Measurements from ENCODE around the gene ASF1A. TPM values are rescaled to one million over a fixed set of nuclear protein-coding genes. Genes with fewer than 3 reads are reported as not detected.

The ASF1A gene
- total RNA-seq, 2 donors from 2014 or later = 14.4 to 17.1 TPM

DNA sequence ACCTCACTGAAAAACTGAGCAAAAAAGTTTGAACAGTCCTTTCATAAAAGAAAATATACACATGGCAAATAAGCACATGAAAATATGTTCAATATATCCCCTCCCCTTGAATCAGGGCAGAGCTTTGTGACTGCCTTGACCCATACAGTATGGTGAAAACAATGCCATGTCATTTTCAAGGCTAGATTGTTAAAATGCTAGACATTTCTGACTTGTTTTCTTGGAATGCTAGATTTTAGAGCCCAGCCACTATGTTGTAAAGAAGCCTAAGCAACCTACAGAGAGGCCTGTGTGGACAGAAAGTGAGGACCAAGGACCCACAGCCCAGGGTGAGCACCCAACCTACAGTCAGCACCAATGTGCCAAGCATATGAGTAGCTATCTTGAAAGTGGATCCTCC lies 17.1 kb upstream of the ASF1A start:
- no peak for DNase-seq
- ATAC-seq = no peak
- intact Hi-C loops (cut with DNase I, micrococcal nuclease) = no loop called here

DNA sequence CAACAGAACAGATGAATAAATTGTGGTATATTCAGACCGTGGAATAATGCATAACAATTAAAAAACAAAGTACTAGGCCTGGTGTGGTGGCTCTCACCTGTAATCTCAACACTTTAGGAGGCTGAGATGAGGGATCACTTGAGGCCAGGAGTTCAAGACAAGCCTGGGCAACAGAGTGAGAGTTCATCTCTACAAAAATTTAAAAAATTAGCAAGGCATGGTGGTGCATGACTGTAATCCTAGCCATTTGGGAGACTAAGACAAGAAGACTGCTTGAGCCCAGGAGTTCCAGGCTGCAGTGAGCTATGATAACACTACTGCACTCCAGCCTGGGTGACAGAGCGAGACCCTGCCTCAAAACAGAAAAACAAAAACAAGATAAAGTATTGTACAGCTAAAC lies 16.1 kb upstream of the ASF1A start:
- no peak for ATAC-seq
- DNase-seq = no peak
- intact Hi-C loops (cut with DNase I, micrococcal nuclease) = no loop called here

DNA sequence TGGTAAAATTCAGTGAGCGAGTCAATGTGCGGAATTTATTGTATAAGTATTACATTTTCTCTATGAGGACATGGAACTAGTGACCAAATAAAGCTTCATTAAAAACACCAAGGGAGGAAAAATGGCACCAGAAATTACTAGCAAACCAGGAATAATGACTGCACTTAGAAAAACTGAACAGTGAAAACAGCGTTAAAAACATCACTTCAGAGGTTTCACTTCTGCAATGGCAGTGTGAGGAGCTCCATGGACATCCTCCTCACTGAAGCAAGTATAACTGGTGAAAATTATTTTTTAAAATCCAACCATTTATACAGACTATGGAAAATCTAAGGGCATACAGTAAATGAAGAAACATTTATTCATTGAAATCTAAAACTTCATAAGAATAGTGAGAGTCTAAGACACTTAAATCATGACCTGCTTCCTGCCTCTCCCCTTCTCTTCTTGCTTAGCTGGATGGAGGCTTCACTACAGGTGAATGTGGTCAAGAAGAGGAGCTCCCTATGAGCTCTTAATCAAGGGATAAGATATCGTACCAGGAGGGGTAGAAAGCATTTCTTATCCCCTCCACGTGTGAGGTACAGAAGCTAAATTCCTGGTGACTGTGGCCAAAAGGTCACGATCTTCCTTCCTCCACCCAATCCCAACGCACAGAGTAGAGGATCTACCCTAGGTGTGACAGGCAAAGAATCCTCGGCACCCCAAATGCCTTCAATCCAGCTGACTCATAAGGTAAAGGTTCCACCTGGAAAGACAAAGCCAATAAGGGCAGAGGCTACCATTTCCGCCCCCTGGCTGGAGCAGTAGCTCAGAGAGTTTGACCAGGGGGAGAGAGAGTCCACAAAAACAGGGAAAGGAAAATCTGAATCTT lies 12.3 kb upstream of the ASF1A start:
- intact Hi-C loops (cut with DNase I, micrococcal nuclease) = no loop called here
- ATAC-seq = no peak

DNA sequence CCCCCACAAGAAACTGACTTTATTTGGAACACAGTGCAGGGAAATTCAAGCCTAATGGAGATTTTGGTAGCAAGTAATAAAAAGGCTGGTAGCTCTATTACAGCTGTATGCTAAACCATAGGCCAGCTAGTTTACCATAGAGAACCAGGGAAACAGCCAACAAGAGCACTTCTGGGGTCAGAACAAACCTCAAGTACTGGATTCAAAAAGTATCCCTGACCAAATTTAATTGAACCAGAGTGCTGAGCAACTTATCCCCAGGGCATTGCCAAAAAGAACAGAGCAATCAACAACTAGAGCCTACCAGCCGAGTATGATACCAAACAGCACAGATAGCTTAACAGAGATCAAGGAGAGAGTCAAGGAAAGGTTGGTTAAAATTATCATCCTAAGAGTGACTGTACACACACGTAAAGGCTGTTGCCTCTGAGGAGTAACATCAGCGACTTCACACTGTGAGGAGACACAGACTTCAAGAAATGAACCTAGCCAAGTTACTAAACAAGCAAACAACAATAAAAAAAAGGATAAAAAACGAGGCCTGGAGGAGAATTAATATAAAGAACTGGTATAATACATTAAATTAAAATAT lies 11.5 kb upstream of the ASF1A start:
- intact Hi-C loops (cut with DNase I, micrococcal nuclease) = no loop called here
- DNase-seq (no peak), ATAC-seq (no peak)

More for the DNA sequence above, 12.3 kb upstream of the ASF1A start:
- no peak for DNase-seq

DNA sequence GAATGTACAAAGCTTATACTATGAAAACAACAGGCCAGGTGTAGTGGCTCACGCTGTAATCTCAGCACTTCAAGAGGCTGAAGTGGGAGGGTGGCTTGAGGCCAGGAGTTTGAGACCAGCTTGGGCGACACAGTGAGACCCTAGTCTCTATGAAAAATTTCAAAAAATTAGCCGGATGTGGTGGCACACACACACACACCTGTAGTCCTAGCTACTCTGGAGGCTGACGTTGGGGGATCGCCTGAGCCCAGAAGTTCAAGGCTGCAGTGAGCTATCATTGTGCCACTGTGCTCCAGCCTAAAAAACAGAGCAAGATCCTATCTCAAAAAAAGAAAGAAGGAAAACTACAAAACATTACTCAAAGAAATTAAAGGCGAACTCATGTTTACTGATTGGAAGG lies 7.3 kb upstream of the ASF1A start:
- DNase-seq (no peak), ATAC-seq (no peak)
- intact Hi-C loops (cut with DNase I, micrococcal nuclease) = no loop called here

DNA sequence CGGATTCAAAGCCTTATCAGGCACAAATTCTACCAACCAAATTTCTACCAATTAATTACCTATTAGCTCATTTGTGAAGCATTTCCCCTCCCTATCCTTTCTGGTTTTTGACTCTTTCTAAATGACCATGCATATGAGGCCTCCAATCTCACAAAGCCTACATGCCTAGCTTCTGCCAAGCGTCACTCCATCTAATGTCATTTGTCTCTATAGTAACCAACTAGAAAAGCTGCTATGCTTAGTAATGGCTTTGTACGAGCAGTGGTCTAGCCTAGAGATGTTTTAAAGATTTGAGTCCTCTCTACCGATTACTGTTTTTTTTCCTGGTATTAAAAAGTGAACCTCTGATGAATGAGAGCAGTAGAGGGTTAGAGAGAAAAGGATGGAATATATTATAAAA lies 4.8 kb upstream of the ASF1A start:
- intact Hi-C loops (cut with DNase I, micrococcal nuclease) = no loop called here
- DNase-seq (no peak), ATAC-seq (no peak)

DNA sequence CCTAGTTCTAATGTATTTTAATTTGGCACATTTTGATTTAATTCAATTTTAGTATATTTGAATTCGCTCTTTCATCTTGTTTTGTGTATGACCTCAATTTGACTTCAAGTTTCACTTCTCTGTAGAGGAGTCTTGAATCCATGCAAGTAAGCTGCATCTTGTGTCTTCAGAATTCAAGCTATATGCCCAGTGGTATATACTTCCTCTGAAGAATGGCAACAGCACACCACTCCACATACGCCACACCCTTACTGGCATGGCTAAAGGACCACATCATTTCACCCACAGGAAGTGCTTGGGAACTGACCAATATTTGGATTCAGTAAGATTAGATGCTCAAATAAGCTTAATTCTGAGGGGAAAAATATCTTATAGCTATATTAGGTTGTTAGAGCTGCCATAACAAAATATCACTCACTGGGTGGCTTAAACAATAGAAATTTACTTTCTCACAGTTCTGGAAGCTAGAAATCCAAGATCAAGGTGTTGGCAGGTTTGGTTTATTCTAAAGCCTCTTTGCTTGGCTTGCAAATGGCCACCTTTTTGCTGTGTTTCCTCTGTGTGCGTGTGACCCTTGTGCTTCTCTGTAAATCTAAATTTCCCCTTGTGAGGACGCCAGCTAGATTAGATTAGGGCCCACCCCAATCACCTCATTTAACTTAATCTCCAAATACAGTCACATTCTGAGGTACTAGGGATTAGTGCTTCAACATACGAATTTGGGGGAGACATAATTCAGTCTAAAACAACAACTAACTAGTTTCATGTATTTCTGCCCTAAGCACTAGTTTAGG lies 2.8 kb upstream of the ASF1A start:
- intact Hi-C loops (cut with DNase I, micrococcal nuclease) = no loop called here
- no peak for DNase-seq
- no peak for ATAC-seq

DNA sequence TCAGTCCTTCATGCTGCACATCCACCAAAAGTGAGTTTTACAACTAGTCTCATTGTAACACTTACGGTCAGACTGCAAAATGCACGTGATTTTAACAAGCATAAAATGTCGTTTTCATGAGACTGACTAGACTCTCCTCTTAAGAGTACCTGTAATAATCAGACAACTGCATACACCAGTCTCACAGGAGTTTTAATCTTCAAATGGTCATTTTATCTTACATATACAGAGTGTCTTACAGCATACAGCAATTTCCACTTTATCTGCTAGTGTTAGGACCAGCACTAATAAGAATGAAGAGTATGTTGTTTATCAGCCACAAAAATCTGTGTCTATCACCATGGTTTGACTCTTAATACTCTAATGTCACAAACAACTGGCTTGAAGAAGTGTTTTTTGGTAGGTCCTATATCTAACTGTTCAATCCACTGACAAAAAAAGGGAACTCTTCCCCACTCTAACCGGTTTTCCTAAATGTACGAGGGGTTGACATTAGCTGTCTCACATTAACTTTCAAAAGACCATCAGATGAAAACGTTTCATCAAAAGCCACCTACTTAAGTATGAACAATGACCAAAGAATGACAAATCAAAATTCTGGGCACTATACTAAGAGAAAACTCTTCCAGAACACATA lies 1.5 kb upstream of the ASF1A start:
- intact Hi-C loops (cut with DNase I, micrococcal nuclease) = no loop called here
- ATAC-seq (no peak), DNase-seq (no peak)

DNA sequence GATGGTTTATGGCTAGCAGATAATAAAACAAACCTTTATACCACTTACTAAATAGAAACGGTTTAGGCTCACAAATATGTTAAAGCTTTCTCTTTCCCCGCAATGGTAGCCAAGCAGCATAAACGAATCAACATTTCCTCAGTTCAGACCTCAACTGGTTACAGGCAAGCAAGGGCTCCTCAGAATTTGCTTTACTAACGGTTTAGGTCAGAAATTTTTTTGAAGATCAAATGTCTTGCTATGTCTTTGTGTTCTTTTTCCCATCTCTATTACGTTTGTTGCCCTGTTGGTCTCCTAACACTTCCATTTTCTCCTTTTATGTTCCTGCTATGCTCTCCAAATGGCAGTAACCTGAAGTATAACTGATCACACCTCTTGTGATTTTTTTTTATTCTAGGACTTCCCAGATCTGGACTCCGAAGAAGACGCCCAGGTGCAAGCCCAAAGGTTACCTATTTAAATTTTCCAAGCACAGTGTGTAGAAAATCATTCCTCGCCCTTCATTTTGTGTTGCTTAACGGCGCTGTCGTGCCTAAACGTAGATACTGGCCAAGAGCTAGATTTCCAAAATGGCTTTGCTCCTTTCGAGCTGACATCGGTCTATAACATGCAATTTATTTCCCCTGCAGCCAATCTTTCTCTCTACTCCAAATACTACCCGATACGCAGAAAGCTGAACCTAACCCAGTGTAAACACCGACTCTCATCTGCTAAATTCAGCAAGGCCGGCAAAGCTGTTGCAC lies 717 bp upstream of the ASF1A start:
- ATAC-seq (peak; percentile 38), DNase-seq (peak; percentile 38 to 49)
- intact Hi-C loops (cut with DNase I, micrococcal nuclease) = no loop called here

DNA sequence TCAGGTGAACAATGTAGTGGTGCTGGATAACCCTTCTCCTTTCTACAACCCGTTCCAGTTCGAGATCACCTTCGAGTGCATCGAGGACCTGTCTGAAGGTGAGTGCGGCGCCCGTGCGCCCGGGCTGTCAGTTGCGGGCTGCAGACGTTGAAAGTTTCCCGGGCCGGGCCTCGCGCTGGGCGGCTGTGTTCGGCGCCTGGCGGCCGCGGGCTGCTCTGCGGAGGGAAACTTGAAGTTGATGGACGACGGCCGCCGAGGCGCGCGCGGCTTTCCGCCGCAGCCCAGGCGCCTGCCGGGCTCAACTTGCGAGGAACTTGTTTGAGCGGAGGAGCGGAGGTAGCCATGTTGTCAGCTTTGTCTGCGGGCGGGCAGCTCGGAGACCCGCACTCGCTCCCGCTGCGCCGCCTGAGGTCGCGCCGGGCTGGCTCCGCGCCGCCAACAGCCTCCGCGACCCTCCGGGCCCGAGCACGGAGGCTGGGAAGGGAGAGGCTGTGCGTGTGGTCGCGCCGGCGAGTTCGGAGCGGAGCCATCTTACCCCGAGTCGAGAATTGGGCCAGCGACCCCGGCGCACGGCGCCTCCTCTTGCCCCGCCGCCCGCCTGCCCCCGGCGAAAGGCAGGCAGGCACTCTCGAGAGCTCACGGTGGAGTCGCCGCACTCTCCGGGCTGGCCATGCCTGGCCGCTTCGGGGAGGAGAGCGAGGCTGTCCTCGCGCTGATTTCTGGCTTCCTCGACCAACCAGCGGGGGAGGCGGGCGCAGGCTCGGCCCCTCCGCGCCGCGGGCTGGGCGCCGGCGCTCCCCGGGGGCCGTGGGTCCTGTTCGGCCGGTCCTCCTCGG lies 691 bp downstream of the ASF1A start:
- peak; percentile 63 for ATAC-seq
- DNase-seq = peak; percentile 61 to 72
- intact Hi-C loops (cut with DNase I, micrococcal nuclease) = no loop called here

DNA sequence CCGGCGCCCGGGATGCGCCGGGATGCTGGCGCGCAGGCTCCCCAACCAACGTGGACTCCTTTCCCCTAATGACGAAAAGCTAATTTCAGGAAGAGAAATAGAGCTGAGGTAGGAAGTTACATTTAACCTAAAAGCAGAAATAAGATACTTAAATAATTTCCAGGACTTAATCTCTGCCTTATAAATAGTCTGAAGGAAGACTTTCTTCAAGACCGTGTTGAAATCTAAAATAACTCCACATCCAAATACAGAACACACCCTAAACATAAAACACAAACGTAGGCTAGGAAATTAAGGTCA lies 1.3 kb downstream of the ASF1A start:
- intact Hi-C loops (cut with DNase I, micrococcal nuclease) = no loop called here
- DNase-seq = no peak
- no peak for ATAC-seq

DNA sequence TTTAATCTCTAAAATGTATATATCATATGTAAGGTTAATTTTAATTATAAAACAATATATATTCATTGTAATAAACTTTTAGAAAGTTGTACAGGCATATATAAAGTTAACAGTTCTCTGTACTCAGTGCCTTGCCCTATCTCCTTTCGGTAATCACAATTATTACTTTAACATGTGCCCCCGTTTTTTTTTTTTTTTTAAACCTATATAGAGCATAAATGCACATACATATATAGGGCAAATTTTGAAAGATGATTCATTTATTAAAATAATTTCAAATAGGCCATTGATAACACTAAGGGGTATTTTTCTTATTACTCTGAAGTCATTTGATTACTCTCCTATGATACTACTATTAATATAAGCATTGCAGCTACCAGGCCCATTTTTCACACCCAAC lies 1.9 kb downstream of the ASF1A start:
- ATAC-seq = no peak
- intact Hi-C loops (cut with DNase I, micrococcal nuclease) = no loop called here
- no peak for DNase-seq

DNA sequence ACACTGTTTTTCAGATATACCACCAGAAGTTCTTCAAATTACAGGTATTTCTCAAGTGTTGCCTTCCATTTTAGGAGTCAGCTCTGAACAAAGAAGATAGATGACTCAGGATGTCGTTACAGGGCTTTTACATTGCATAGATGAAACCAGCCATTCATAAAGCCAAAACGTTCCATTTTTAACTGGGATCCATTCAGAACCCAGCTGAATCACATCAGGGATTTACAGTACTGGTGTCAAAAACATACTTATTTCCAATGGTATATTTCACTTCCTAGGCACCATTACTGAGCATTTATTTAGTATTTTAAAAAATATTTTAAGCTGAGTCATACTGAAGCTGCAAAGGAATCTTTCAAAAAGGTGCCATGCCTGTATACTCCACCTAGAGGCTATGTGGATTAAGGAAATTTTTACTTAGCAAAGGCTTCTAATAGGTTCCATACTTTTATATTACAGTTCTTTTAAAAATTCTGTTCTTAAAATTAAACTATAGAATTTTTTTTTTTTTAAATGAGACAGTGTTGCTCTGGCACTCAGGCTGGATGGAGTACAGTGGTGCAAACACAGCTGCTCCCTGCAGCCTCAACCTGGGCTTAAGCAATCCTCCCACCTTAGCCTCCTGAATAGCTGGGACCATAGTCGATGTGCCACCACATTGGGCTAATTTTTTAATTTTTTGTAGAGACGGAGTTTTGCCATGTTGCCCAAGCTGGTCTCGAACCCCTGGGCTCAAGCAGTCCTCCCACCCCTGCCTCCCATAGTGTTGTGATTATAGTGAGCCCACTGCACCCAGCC lies 2.6 kb downstream of the ASF1A start:
- DNase-seq (no peak), ATAC-seq (no peak)
- intact Hi-C loops (cut with DNase I, micrococcal nuclease) = no loop called here

DNA sequence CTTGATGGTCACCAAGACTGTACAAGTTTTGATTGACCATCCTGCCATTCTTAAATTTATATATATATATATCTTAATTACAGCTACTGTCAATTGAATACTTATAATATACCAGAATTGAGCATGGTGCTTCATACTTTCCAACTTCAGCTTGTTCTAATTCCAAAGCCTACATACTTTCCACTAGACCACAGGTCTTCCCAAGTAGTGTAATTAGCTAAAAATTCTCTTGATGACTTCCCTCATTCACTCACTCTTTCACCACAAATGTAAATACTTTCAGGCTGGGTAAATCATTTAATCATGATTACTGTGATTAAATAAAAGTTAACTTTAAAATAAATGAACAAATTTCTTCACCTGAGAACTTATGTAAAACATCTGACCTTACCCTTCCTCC lies 3.4 kb downstream of the ASF1A start:
- intact Hi-C loops (cut with DNase I, micrococcal nuclease) = no loop called here
- ATAC-seq (no peak), DNase-seq (no peak)

DNA sequence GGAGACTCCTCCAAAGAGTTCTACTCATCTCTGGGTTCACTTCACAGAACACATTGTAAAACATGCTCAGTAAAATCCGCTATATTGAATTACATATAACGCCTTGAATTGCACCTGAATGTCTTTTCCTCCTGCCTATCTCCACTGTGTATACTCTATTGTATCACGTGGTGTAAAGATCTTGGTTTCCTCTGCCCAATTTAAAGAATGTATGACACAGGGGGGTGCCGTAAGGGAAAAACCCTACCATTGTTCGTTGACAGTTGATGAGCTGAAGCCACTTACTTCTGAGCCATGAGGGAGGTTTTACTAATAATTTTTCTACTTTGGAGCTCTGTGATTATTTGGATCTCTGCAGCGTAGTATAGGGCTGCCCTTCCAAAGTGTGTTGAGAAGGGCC lies 6.0 kb downstream of the ASF1A start:
- intact Hi-C loops (cut with DNase I, micrococcal nuclease) = no loop called here

DNA sequence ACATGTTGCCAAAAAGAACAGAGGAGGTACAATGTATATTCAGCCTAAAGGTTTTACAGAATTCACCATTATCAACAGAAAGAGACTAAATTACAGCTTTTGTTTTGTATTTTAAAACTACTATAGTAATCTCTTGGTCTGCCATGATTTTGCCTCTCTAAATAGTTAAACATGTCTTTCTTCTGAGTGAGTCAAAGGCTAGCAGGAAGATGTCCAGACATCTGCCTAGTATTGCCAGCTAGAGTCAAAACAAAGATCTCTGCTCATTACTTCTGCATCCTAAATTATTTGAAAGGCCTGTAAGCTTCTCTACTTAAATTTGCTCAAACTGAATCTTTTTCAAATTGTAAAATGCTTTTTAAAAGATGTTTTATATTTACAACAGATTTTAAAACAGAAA lies 8.8 kb downstream of the ASF1A start:
- ATAC-seq = no peak
- intact Hi-C loops (cut with DNase I, micrococcal nuclease) = no loop called here
- no peak for DNase-seq

More for the DNA sequence above, 6.0 kb downstream of the ASF1A start:
- DNase-seq (no peak), ATAC-seq (no peak)

DNA sequence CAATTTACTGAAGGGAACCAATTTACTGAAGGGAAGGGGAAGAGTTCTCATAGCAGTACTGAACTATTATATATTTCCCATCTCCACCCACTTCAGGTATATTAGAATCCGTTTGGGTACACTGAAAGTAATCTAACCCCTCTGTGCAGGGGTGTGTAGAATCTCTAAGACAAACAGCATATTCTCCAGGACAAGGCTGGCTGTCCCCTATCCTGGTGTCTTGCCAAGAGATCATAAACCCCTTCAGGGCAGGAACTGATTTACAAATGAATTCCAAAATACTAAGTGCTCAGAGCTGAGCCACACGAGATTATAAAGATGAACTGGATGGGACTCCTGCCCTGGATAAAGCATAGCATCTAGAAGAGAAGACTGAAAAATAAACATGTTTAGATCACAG lies 9.2 kb downstream of the ASF1A start:
- DNase-seq = no peak
- no peak for ATAC-seq
- intact Hi-C loops (cut with DNase I, micrococcal nuclease) = no loop called here
